Measurements from ENCODE around the gene LMX1B. TPM values are rescaled to one million over a fixed set of nuclear protein-coding genes. Genes with fewer than 3 reads are reported as not detected.

Gene LMX1B
- polyA plus RNA-seq, 1 of the 3 experiments (the other 2 are of a cell fraction), result not detected

DNA sequence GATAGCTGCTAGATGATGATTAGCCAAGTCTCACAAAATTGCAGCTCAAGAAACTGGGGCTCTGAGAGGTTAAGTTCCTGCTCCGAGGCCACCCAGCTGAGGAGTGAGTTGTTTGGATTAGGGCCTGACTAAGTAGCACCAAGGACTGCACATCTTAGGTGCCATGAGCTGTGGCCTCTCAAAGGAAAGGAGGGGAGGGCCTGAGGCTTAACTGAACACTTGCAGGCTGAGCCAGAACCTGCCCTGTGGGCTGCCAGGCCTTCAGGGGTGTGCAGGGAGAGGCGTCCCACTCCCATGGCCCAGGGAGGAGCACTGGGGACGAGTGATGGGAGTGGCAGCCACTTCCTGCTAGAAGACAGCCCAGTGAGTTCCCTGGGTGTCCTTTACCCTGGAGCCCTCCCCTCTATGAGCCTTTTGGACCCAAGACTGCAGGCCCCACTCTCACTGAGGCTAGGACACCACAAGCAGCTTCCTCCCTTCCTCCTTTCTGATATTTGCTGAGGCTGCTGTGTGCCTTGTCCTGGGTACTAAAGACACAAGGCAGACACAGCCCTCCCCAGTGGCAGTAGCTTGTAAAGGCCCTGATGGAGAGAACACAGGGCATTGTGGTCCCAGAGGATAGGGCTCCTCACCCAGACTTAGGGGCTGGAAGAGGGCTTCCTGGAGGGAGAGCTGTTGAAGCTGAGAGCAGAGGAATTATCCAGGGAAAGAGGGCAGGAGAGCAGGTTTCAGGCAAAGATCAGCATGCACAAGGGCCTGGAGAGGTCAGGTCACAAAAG lies 22.1 kb downstream of the LMX1B start (continued):
- TF ChIP-seq ZBTB33 (IDR thresholded peaks at IDR 0.05; ENCODE audit: borderline replicate concordance, low read depth) (no peak), POLR2AphosphoS5 (IDR thresholded peaks at IDR 0.05; ENCODE audit: low read depth, low read length) (no peak), GABPA (IDR thresholded peaks at IDR 0.05; ENCODE audit: low read depth) (no peak), ELF1 (IDR thresholded peaks at IDR 0.05) (no peak), SMC3 (IDR thresholded peaks at IDR 0.05; ENCODE audit: low read depth, low read length) (no peak), REST (IDR thresholded peaks at IDR 0.05; ENCODE audit: low read depth, low read length) (no peak), FOXM1 (IDR thresholded peaks at IDR 0.05; ENCODE audit: low read depth) (no peak)

DNA sequence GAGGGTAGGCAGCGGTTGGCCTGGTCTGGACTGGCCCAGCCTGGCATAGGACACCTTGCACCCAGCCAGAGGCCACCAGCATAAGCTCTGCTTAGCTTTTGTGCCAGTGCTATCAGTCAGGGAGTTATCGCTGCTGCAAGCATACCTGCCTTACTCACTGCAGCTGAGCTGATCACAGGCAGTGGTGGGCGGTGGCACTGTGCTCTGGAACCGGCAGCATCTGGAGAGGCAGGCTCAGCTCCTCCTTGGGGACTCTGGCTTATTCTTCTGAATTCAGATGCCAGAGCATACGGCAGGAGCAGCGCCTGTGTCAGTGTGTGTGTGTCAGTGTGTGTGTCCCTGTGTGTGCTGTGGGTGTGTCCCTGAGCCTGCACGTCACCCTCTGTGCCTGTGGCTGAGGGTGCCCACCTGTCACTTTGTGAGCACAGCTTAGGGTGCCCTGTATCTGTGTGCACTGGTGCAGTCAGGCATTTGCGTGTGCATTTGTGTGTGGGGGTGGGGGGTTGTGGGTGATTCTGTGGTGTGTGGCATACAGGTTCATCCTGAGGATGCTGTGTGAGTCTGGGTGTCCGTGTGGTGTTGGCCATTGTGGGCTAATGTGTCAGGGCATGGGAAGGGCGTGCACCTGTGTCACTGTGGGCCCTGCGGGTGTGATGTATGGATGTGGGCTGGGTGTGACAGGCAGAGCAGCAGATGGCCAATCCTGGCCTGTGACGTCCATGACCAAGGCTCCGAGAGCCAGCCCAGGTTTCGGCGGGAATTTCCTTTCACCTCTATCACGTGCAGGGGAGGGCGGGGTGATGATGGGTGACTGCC lies 23.5 kb downstream of the LMX1B start:
- Histone ChIP-seq H3K9me2 (no peaks in the 10 kb centered on the region), H3K9me3 (no peaks in the 10 kb centered on the region), H3K79me2 (ENCODE audit: insufficient read depth) (no peaks in the 10 kb centered on the region), H3K27me3 (ENCODE audit: insufficient read depth) (peaks cover 98% of the 10 kb centered on the region), H2AFZ (ENCODE audit: low read depth) (no peak overlapping the region), H3K4me3 (ENCODE audit: low read depth in 2 of 2, low read length in 1 of 2) (no peak overlapping the region), H3K4me2 (no peak overlapping the region), H4K20me1 (ENCODE audit: insufficient read depth) (no peaks in the 10 kb centered on the region), H3K9ac (no peak overlapping the region), H3F3A (replicated peaks; ENCODE audit: insufficient read depth) (no peaks in the 10 kb centered on the region), H3K27ac (ENCODE audit: low read depth in 2 of 2, low read length in 1 of 2) (no peak overlapping the region), H3K36me3 (replicated peaks in 1 of 2; ENCODE audit: control insufficient read depth in 1 of 2, insufficient read depth in 2 of 2, low read length in 1 of 2) (no peaks in the 10 kb centered on the region), H3K4me1 (ENCODE audit: control insufficient read depth in 1 of 2, insufficient read depth in 2 of 2, low read depth in 1 of 2, low read length in 1 of 2) (no peaks in the 10 kb centered on the region; a peak in 1 of 4 replicates)
- ChIA-PET CTCF (interaction anchor here (0.8 to 3.0 kb wide), 6 partner anchors 10 to 145 kb away, joined by 3 to 15 read pairs (median 4); no protein-coding TSS in a partner anchor), POLR2A (no interaction called here)
- TF ChIP-seq POLR2AphosphoS5 (IDR thresholded peaks at IDR 0.05; ENCODE audit: low read depth, low read length) (no peak), EZH2phosphoT487 (IDR thresholded peaks at IDR 0.05; ENCODE audit: borderline replicate concordance, low read depth) (no peak), SMC3 (IDR thresholded peaks at IDR 0.05; ENCODE audit: low read depth, low read length) (no peak), PBX3 (IDR thresholded peaks at IDR 0.05) (no peak), RXRA (IDR thresholded peaks at IDR 0.05; ENCODE audit: borderline replicate concordance, low read depth) (no peak), MAX (IDR thresholded peaks at IDR 0.05; ENCODE audit: low read depth) (no peak), GATA2 (CRISPR knock-in tag; IDR thresholded peaks at IDR 0.05) (no peak), FOSL2 (IDR thresholded peaks at IDR 0.05; ENCODE audit: borderline replicate concordance, low read depth) (no peak), MEF2A (IDR thresholded peaks at IDR 0.05; ENCODE audit: borderline replicate concordance, low read depth) (no peak), TEAD4 (IDR thresholded peaks at IDR 0.05; ENCODE audit: borderline replicate concordance, insufficient read depth) (no peak), JUND (IDR thresholded peaks at IDR 0.05) (no peak)
- TF ChIP-seq, protein P1, sequence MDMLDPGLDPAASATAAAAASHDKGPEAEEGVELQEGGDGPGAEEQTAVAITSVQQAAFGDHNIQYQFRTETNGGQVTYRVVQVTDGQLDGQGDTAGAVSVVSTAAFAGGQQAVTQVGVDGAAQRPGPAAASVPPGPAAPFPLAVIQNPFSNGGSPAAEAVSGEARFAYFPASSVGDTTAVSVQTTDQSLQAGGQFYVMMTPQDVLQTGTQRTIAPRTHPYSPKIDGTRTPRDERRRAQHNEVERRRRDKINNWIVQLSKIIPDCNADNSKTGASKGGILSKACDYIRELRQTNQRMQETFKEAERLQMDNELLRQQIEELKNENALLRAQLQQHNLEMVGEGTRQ (IDR thresholded peaks at IDR 0.05; ENCODE audit: borderline replicate concordance, low read depth, low read length), result no peak
- TF ChIP-seq, protein P2, sequence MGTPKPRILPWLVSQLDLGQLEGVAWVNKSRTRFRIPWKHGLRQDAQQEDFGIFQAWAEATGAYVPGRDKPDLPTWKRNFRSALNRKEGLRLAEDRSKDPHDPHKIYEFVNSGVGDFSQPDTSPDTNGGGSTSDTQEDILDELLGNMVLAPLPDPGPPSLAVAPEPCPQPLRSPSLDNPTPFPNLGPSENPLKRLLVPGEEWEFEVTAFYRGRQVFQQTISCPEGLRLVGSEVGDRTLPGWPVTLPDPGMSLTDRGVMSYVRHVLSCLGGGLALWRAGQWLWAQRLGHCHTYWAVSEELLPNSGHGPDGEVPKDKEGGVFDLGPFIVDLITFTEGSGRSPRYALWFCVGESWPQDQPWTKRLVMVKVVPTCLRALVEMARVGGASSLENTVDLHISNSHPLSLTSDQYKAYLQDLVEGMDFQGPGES (IDR thresholded peaks at IDR 0.05; ENCODE audit: low read depth, low read length), result no peak
- TF ChIP-seq, protein P3, sequence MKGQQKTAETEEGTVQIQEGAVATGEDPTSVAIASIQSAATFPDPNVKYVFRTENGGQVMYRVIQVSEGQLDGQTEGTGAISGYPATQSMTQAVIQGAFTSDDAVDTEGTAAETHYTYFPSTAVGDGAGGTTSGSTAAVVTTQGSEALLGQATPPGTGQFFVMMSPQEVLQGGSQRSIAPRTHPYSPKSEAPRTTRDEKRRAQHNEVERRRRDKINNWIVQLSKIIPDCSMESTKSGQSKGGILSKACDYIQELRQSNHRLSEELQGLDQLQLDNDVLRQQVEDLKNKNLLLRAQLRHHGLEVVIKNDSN (IDR thresholded peaks at IDR 0.05; ENCODE audit: borderline replicate concordance, low read depth), result no peak
- DNase-seq, result no peak
- WGBS (ENCODE audit: low lambda C conversion rate), result 25% methylated on average over 10 of the region's 17 CpGs

Data from SK-N-SH (cell line).